HG03432 (cell line): ENCODE results near the gene MYL12B.
"Not testable (repeated sequence)": the region's sequence is repeated elsewhere in the genome, so short reads cannot be mapped to it uniquely, and the experiment has no call there.

Source experiments
- ATAC-seq: cut with Tn5 transposase; IDR thresholded peaks from one replicate; pipeline ENCODE4 v1.9.1; 2021; ENCODE audit warnings: mild to moderate bottlenecking, moderate library complexity; ENCODE audit not compliant: unreplicated experiment

The MYL12B gene

GRCh38 chr18:3261373-3262233 lies at the start of gene MYL12B:
MYL12B (plus strand) TSS chr18:3262133; CDS start chr18:3272899, 10,766 bp downstream.
- peak; percentile 89 for ATAC-seq

DNA sequence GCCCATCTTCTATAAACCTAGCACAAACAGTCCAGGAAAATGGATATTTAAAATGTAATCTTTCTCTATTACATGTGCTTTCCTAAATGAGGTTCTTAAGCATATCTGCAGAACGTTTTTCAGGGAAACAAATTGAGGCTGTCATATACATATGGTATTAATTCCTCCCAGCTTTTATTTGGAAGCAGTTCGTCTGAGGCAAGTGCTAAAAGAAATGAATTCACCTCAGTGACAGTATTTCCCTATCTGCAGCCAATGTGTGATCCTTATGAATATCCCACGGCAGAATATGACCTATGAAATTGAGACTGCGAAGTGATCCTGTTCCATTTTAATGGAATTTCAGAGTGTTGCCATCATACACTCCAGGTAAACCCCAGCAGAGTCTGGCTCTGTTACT lies 49.3 kb upstream of the MYL12B start:
- no peak for ATAC-seq

- ATAC-seq = no peak
Observed at GRCh38 chr18:3213300-3214059, 48.5 kb upstream of the MYL12B start.

GRCh38 chr18:3214855-3215637 lies 46.9 kb upstream of the MYL12B start:
- ATAC-seq = no peak

GRCh38 chr18:3216987-3217386 lies 44.9 kb upstream of the MYL12B start:
- no peak for ATAC-seq

DNA sequence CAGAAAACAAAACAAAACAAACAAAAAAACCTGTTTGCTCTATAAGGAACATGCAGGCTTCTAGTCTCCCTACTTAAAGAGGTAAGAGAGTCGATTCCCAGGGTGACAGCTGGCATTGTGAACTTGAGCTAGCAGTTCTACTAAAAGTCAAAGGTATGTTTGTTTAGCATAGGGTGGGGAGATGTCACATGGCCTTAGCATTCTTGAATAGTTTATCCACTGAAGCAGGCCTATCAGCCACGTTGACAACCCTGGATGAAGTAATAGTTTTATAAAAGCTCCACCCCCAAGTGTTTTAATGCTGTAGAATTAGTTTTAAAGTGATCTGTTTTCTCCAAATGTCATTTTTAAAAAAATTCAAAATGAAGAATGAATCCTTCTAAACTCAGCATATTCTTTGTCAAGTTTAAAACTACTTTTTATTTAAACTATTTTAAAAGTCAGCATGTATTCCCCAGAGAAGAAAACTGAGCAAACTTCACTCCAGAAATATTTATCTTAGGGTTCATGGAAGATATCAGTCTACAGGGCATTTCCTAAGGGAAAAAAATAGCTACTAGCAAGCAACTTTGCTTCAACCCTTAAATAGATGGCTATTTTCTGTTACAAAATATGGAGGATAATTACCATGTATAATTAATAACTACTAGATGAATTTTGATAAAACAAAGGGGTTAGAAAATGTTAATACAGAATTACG lies 43.8 kb upstream of the MYL12B start:
- ATAC-seq = no peak

- no peak for ATAC-seq
Observed at GRCh38 chr18:3218819-3219218, 43.1 kb upstream of the MYL12B start.

- no peak for ATAC-seq
Observed at GRCh38 chr18:3219241-3219630, 42.7 kb upstream of the MYL12B start.

DNA sequence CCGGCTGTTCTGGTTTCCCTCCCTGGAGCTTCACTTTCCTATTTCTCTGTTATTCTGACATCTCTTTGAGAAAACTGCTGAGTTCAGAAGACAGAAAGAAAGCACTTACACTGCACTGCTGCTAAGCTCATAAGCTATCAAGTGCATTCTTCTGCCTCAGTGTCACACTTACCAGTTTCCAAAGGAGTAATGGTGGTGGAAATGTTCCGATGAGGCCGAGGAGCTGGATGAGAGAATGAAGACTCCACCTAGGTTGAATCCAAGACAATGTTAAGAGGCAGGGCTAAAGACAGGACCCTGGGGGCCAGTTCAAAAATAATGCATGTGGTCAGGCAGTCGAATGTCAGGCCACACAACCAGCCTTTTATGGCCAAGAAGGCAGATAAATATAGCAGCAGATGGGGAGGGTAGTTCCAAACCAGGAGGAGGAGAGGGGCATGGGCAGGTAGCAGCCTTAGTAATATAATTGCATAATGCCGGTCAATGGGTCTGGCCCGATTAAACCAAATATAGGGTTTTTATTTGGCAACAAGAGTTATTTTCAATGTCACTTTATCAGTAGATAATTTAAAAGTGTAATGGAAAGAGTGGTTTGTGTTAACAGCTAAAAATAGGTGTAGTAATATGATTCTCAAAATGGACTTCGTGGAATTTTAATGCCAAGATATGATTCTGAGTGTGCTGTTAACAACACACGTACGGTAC lies 42.1 kb upstream of the MYL12B start, which contains the start of gene MYOM1:
Gene MYOM1, minus strand, starts transcription at position 338 of the 705 bp plus-strand sequence. CDS start 4,745 bp downstream, outside the sequence.
- ATAC-seq = no peak

GRCh38 chr18:3220868-3221267 lies 41.1 kb upstream of the MYL12B start:
- not testable (repeated sequence) for ATAC-seq

GRCh38 chr18:3221496-3221895 lies 40.4 kb upstream of the MYL12B start:
- no peak for ATAC-seq

- ATAC-seq = no peak
Observed at GRCh38 chr18:3223356-3223755, 38.6 kb upstream of the MYL12B start.

DNA sequence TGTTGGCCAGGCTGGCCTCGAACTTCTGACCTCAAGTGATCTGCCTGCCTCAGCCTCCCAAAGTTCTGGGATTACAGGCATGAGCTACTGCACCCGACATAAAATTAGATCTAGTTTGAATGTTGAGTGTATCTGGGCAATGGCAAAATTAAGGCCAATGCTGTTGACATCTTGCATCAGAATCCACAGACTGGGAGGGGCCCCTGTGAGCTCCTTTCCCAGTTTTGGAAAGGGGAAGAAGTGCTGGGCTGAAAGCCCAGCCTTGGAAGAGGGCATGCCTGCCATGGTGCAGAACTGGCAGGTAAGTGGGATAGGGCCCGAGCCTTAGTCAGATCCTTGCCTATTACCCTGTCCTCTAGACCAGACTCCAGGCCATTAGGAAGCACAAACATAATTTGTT lies 37.7 kb upstream of the MYL12B start:
- no peak for ATAC-seq

- no peak for ATAC-seq
Observed at GRCh38 chr18:3225588-3225987, 36.3 kb upstream of the MYL12B start.

DNA sequence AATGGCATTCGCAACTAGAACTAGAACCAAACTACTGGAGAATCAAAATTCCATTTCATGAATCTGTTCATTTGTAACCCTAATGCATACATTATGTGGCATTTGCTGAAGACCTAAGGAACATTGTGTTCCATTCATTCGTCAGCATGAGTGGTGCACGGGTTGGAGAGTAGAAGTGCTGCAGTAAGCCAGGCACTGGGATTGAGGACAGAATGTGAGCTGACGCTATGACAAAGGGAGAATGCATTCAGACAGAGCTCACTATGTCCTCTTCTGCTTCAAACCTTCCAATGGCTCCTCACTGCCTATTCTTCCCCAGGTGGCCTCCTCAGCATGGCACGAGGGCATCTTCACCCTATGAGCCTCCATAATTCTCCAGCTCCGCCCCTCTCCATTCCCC lies 35.9 kb upstream of the MYL12B start:
- no peak for ATAC-seq

GRCh38 chr18:3230401-3231334 lies 31.3 kb upstream of the MYL12B start:
- no peak for ATAC-seq

DNA sequence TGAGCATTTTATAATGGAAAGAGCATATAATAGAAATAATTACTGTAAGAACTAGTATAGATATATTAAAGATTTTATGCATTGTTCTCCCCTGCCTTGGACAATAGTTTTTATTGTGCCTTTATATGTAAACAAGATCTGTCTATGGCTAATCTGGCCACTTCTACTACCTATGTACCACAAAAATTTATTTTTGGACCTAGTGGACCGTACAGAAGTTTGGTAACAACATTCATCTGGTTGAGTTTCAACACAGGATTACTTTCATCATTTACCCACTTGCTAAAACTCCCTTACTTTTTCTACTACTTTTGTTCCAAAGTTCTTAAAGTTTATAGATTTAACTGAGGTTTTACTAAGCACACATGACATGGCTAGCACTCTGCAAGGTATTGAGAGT lies 28.9 kb upstream of the MYL12B start:
- no peak for ATAC-seq

DNA sequence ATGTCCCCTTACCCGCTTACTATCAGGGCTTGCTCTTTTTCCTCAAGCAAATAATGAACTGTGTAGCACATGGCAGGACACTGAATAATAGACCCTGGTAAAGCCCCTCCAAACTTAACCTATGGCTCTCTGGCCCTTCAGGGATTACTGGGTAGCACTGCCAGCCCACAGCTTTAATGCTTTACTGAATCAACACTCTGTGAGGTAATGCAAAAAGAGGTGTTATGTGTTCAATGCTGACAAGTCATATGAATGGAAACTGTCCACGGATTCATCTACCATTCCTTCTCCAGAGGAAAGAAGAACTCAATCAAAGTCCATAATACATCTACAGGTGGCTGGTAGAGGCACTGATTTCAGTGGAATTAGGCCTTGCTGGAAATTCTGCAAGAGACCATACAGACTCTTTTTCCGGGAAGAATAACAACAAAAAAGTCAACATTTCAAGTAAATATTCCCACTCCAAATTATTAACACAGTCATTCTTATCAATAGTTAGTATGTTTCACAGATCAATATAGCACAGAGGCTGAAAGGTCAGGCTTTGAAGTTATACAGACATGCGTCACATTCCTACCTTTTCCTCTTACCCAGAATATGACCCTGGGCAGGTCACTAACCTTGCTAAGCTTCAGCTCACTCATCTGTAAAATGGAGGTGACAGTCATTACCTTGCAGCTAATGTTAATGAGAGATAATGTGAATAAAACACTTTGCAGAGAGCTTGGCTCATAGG lies 28.3 kb upstream of the MYL12B start:
- no peak for ATAC-seq
